Measurements from ENCODE around the gene AMFR. TPM values are rescaled to one million over a fixed set of nuclear protein-coding genes. Genes with fewer than 3 reads are reported as not detected.

AMFR gene
- total RNA-seq, 4 donors from 2014 or later: 81.5 to 190 (median 112) TPM

GRCh38 chr16:56368545-56368944 lies 56.8 kb downstream of the AMFR start:
- intact Hi-C loops (cut with DNase I; ENCODE audit: low total_unique reads): no loop called here
- no peak overlapping the region for H3K4me3 ChIP-seq
- TF ChIP-seq POLR2A (IDR thresholded peaks at IDR 0.05) (no peak), CTCF (IDR thresholded peaks at IDR 0.05) (no peak)
- H3K9me3 ChIP-seq: no peaks in the 10 kb centered on the region
- H3K36me3 ChIP-seq: no peaks in the 10 kb centered on the region
- H3K4me1 ChIP-seq: peaks cover 0 to 7% of the 10 kb centered on the region in 2 donors
- H3K27ac ChIP-seq: no peak overlapping the region
- no peaks in the 10 kb centered on the region for H3K27me3 ChIP-seq
- DNase-seq: no peak

GRCh38 chr16:56367764-56368163 lies 57.6 kb downstream of the AMFR start:
- H3K4me1 ChIP-seq: peaks cover 0 to 7% of the 10 kb centered on the region in 2 donors
- TF ChIP-seq POLR2A (IDR thresholded peaks at IDR 0.05): no peak
- intact Hi-C loops (cut with DNase I; ENCODE audit: low total_unique reads): no loop called here
- no peaks in the 10 kb centered on the region for H3K9me3 ChIP-seq
- no peak overlapping the region for H3K27ac ChIP-seq
- no peak overlapping the region for H3K4me3 ChIP-seq
- H3K27me3 ChIP-seq: no peaks in the 10 kb centered on the region
- no peak for DNase-seq
- no peaks in the 10 kb centered on the region for H3K36me3 ChIP-seq

- TF ChIP-seq POLR2A (IDR thresholded peaks at IDR 0.05) (no peak), CTCF (IDR thresholded peaks at IDR 0.05) (no peak)
These were observed 58.4 kb downstream of the AMFR start for GRCh38 chr16:56366945-56367344.

GRCh38 chr16:56365552-56365951 lies 59.8 kb downstream of the AMFR start:
- no peak for DNase-seq
- H3K27me3 ChIP-seq: no peaks in the 10 kb centered on the region
- TF ChIP-seq POLR2A (IDR thresholded peaks at IDR 0.05) (no peak), CTCF (IDR thresholded peaks at IDR 0.05) (no peak)
- intact Hi-C loops (cut with DNase I; ENCODE audit: low total_unique reads): no loop called here
- H3K4me3 ChIP-seq: no peak overlapping the region
- no peak overlapping the region for H3K27ac ChIP-seq
- H3K9me3 ChIP-seq: no peaks in the 10 kb centered on the region
- no peaks in the 10 kb centered on the region for H3K36me3 ChIP-seq
- peaks cover 0 to 2% of the 10 kb centered on the region in 2 donors for H3K4me1 ChIP-seq

More at GRCh38 chr16:56366945-56367344, 58.4 kb downstream of the AMFR start:
- Histone ChIP-seq H3K4me1 (peaks cover 0 to 7% of the 10 kb centered on the region in 2 donors), H3K4me3 (no peak overlapping the region), H3K27ac (no peak overlapping the region), H3K27me3 (no peaks in the 10 kb centered on the region), H3K9me3 (no peaks in the 10 kb centered on the region), H3K36me3 (no peaks in the 10 kb centered on the region)
- DNase-seq: no peak
- intact Hi-C loops (cut with DNase I; ENCODE audit: low total_unique reads): no loop called here

GRCh38 chr16:56364865-56365264 lies 60.5 kb downstream of the AMFR start:
- no peaks in the 10 kb centered on the region for H3K4me1 ChIP-seq
- H3K9me3 ChIP-seq: no peaks in the 10 kb centered on the region
- intact Hi-C loops (cut with DNase I; ENCODE audit: low total_unique reads): no loop called here
- TF ChIP-seq POLR2A (IDR thresholded peaks at IDR 0.05) (no peak), CTCF (IDR thresholded peaks at IDR 0.05) (no peak)
- DNase-seq: no peak
- no peak overlapping the region for H3K4me3 ChIP-seq
- no peak overlapping the region for H3K27ac ChIP-seq
- no peaks in the 10 kb centered on the region for H3K27me3 ChIP-seq
- H3K36me3 ChIP-seq: no peaks in the 10 kb centered on the region

All from uterus (tissue), 4 donors.